Measurements from ENCODE around the gene DEPP1. TPM values are rescaled to one million over a fixed set of nuclear protein-coding genes. Genes with fewer than 3 reads are reported as not detected.

Gene DEPP1
- polyA plus RNA-seq, 4 donors = 7.2 to 30.0 (median 7.9) TPM

DNA sequence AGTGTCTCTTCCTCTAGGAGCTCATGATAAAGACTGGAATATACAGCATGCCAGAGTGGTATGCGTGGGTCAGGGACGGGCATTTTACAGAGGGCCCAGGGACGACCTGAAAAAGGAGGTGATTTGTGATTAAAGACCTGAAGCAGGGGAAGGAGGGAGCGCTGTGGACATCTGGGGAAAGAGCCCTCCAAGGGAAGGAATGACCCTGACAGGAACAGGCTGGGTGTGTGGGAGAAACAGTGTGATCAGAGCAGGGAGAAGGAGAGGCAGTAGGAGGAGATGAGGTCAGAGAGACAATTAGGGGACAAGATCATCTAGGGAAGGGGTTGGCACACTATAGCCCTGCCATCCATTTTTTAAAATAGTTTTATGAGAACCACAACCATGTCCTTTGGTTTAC lies 22.4 kb downstream of the DEPP1 start:
- DNase-seq (ENCODE audit: low read depth in 4 of 4, low spot score in 3 of 4) = no peak

DNA sequence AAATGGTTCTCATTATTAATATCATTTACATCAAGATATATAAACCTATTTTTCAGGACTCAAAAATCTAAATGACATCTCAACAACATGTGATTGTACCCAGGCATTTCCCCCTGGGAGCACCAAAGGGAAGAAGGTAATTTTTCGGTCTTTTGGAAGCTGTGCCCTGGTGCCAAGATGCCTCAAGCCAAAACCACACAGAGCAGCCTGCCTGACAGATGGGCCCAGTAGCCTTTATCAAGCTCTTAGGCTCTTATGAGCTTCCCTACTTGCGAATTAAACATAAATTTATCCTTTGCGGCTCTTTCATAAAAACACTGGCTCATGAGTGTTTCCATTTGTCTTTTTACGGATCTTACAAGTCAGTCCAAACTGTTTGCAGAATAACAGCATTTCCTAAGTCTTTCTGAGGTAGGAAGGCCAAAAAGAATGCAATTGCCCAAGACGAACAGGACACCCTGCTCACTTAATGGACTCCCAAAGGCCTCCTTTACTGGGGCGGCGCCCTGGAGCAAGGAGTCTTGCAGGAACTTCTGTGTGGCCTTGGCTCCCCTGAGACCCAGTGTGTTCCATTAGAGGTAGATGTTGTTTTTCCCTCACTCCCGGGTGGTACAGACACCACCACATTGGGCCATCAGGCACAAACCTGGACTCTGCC lies 23.1 kb downstream of the DEPP1 start:
- DNase-seq (ENCODE audit: low read depth in 4 of 4, low spot score in 3 of 4) = no peak

DNA sequence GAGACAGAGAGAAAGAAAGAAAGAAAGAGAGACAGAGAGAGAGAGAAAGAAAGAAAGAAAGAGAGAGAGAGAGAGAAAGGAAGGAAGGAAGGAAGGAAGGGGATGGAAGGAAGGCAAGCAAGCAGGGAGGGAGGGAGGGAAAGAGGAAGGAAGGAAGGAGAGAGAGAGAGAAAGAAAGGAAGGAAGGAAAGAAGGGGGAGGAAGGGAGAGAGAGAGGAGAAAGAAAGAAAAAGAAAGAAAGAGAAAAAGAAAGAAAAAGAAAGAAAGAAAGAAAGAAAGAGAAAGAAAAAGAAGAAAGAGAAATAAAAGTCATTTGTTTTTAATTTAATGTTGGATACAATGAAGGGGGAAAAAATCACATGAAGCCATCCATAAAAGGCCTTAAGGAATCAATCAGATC lies 23.6 kb downstream of the DEPP1 start:
- no peak for DNase-seq (ENCODE audit: low read depth in 4 of 4, low spot score in 3 of 4)

DNA sequence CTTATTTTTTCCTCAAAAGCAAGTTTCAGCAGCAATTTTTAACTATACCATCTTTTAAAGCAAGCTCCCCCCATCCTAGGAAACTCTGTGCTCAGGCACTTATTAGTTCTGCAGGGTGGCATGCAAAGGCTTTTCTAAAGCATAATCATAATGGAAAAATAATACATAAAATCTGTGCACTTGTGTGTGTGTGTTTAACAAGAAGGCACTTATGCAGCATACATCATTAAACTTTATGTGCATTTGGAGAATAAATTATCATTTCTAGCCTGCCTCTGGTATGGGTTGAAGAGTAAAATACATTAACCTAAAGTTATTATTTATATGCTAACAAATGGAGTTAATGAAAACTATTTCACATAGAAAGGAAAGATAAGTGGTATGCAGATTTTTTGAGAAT lies 24.6 kb downstream of the DEPP1 start:
- DNase-seq (ENCODE audit: low read depth in 4 of 4, low spot score in 3 of 4) = no peak

DNA sequence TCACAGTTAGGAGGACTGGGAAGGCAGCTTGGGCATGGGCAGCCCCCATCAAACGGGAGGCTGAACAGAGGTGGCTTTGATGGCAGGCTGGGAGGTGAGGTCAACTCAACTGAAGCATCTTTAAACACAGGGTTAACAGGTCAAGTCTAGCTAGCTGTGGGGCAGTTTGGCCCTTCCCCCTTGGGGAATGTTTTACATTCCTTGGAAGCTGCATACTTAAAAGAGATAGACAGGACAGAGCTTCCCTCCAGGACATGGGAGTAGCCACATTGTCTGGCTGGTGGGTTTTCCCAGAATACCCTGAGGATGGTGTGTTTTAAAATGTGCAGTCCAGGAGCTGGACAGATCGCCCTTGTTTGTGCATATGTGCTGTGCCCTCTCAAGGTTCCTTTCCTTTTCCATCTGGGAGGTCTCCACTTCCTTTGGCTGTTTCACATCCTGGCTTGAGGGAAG lies 25.8 kb downstream of the DEPP1 start:
- DNase-seq (ENCODE audit: low read depth in 4 of 4, low spot score in 3 of 4) = no peak

DNA sequence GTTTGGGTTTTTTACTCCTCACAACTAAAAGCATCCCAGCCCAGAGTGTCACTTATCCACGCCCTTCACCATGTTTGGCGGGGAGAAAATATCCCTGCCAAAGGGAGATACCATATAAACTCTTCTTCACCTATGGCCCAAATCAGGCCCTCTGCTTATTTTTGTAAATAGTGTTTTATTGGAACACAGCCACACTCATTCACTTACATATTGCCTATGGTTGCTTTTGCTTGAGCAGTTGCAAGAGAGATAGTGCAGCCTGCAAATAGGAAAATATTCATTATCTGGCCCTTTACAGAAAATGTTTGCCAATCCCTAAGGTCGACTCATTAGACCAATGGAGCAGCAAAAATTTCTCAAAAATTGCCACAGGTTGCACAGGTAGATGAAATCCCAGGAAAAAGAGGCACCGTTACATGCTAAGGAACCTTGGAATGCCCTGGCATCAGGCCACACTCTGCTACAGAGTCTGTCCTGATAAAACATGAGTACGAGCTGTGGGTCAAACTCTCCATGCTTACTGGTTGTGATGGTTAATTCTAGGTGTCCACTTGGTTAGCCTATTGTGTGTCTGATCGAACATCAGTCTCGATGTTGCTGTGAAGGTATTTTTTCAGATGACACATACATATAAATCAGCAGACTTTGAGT lies 26.9 kb downstream of the DEPP1 start:
- no peak for DNase-seq (ENCODE audit: low read depth in 4 of 4, low spot score in 3 of 4)

DNA sequence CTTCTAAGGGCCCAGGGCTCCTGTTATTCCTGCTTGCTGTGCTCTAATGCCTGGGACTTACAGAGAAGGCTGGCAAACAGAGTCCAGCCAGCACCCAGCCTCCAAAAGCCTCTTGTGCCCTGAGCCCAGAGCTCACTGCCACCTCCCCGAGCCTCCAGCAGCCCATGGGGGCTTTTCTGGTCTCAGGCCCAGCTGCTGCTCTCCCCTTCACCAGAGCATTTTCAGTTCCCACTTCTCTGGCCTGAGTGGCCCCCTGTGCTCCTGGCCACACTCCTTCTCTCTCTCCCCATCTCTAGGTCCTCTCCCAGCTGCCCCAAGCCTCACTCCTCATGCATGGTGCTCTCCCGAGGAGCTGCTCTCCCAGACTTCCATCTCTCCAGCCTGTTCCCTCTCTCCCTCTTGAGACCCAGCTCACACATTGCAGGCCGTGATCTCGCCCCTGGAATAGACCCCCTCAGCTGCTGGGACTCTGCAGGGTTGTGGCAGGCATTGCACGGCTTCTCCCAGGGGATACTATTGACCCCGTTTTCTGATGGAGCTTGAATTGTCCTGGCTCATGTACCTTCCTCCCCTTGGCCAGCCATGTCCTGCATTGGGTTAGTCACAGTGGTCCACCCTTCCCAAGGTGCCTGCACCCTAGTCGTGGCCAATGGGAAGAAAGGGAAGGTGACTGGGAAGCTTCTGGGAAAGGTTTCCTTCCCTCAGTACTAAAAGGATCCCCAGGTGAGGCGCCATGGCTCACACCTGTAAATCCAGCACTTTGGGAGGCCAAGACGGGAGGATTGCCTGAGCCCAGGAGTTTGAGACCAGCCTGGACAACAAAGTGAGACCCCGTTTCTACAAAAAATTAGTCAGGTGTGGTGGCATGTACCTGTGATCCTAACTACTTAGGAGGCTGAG lies 28.0 kb downstream of the DEPP1 start:
- DNase-seq (ENCODE audit: low read depth in 4 of 4, low spot score in 3 of 4) = no peak

DNA sequence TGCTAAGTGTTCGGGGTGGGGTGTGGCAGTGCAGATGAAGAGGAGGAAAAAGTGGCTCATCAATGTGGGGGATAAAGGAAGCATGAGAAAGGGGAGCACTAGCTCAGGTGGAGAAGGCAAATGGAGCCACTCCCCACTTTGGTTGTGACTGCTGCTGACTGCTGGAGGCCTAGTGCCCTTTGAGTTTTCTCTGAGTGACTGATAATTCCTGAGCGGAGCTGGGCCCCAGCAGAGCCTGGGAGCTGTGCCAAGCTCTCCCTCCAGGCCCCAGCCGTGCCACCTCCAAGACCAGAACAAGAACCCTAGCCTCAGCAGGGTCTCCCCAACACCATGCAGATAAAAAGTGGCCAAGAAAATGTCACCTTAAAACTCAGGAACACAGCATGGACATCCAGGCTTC lies 28.7 kb downstream of the DEPP1 start:
- DNase-seq (ENCODE audit: low read depth in 4 of 4, low spot score in 3 of 4) = no peak

DNA sequence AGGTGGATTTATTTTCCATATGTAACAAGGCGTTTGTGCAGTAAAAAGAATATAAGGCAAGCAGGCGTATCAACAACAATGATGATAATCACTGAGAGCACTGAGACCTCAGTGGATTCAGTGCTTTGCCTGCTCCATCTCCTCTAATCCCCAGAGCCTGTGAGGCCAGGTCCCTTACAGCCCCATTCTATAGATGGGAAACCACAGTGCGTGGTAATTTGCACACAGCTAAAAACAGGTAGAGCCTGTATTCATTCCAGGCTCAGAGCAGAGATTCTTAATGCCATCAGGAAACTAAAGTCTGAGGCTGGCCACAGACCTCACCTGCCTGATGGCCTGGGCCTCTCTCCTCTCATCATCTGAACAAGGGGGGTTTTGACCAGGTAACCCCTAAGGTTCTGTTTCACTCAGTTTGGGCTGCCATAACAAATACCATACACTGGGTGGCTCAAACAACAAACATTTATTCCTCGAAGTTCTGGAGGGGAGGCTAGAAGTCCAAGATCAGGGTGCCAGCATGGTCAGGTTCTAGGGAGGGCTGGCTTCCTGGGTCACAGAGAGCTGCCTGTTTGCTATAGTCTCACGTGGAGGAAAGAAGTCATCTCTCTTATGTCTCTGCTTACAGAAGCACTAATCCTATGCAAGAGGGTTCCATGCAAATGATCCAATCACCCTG lies 29.3 kb downstream of the DEPP1 start:
- no peak for DNase-seq (ENCODE audit: low read depth in 4 of 4, low spot score in 3 of 4)

DNA sequence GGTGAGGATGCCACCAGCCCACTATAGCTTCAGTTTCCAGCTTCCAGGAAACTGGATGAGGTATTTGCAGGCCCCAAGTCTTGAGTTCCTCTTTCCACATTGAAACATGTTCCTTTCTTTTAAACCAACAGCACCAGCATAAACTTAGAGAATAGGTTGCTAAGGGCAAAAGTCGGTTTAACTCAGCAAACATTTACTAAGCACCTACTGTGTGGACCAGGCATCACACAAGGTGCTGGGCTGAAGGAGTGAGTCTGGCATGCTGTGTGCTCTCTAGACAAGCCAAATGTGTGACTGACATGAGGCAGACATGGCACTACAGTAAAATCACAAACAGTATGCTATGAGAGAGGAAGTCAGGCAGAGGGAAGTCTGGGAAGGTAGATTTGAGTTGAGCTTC lies 30.0 kb downstream of the DEPP1 start:
- DNase-seq (ENCODE audit: low read depth in 4 of 4, low spot score in 3 of 4) = no peak

DNA sequence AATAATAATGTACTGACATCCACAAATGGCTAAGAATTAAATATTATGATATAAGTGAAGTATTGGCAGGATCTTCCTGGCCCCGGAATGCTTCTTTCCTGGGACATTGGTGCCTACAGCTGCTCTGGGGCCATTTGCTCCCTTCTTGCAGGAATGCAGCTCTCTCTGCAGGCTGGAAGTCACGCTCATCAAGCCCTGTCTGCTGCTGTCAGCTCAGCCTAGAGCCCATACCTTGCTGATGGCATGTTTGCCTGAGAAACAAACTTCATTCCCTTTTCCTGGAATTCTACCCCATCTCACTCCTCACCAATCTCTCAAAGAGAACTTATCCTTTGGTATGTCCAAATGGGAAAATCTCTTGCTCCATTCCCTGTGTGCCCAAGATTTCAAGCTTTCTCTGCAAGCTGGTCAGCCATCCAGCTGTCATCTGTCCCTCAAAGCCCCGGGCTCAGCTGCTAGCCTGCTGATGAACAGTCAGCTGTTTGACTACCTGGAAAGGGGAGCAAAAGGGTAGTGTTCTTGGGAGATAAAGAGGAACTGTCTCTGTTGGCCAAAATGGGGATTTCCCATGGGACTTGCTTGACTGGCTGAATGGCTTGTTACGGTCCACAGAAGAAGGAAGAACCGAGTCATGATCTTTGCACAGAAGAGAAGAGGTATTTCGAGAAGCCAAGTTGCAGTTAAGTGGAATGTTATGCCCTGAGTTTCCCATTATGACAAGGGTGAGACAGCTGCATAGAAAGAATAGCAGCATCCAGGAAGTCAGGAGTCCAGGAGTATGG lies 31.0 kb downstream of the DEPP1 start:
- DNase-seq (ENCODE audit: low read depth in 4 of 4, low spot score in 3 of 4) = no peak

DNA sequence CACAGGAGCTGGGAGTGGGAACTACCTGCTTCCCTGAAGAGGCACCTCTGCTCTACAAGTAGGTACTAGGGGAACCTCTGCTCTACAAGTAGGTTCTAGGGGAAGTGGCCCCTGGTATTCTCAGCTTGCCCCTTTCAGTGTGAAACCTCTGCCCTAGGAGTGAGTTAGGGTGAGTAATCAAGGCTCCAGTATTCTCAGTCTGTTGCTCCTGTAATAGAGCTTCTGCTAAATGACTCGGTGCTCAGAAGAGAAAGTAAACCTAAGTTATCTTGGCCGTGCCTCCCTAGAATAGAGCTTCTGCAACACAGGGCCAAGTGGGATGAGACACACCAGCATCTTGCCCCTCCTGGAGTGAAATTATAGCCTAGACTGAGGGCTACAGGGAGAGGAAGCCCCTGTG lies 32.4 kb downstream of the DEPP1 start:
- no peak for DNase-seq (ENCODE audit: low read depth in 4 of 4, low spot score in 3 of 4)

DNA sequence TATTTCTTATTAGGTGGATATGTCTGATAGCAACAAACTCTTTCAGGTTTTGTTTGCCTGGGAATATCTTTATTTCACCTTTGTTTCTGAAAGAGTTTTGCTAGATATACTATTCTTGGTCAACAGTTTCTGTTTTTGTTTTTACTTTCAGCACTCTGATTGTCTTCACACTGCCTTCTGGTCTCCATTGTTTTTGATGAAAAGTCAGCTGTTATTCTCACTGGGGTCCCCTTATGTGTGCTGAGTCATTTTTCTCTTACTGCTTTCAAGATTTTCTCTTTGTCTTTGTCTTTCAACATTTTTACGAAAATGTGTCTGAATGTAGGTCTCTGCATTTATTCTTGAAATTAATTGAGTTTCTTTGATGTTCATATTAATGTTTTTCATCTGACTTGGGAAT lies 34.3 kb downstream of the DEPP1 start:
- no peak for DNase-seq (ENCODE audit: low read depth in 4 of 4, low spot score in 3 of 4)

DNA sequence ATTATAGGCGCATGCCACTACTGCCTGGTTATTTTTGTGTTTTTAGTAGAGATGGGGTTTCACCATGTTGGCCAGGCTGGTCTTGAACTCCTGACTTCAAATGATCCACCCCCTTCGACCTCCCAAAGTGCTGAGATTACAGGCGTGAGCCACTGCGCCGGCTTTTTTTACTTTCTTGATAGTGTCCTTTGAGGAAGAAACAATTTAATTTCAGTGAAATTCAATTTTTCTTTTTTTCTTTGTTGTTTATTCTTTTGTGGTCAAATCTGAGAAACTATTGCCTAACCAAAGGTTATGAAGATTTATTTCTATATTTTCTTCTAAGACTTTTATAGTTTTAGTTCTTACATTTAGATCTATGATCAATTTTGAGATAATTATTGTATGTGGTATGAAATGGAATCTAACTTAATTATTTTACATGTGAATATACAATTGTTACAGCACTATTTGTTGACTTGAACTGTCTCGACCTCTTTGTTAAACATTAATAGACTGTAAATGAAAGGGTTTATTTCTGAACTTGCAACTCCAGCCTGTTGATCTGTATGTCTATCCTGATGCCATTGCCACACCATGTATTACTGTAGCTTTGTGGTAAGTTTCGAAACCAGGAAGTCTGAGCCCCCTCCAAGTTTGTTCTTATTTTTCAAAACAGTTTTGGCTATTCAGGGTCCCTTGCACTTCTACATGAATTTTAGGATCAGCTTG lies 38.8 kb downstream of the DEPP1 start:
- no peak for DNase-seq (ENCODE audit: low read depth in 4 of 4, low spot score in 3 of 4)

DNA sequence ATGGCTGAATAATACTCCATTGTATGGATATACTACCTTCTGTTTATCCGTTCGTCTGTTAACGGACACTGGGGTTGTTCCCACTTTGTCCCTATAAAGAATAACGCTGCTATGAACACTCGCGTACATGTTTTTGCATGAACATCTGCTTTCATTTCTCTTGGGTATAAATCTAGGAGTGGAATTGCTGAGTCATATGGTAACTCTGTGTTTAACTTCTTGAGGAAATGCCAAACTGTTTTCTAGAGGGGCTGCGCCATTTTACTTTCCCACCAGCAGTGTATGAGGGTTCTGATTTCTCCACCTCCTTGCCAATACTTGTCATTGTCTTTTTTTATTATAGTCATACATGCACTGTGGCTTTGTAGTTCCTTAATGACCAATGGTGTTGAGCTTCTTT lies 39.7 kb downstream of the DEPP1 start:
- no peak for DNase-seq (ENCODE audit: low read depth in 4 of 4, low spot score in 3 of 4)

DNA sequence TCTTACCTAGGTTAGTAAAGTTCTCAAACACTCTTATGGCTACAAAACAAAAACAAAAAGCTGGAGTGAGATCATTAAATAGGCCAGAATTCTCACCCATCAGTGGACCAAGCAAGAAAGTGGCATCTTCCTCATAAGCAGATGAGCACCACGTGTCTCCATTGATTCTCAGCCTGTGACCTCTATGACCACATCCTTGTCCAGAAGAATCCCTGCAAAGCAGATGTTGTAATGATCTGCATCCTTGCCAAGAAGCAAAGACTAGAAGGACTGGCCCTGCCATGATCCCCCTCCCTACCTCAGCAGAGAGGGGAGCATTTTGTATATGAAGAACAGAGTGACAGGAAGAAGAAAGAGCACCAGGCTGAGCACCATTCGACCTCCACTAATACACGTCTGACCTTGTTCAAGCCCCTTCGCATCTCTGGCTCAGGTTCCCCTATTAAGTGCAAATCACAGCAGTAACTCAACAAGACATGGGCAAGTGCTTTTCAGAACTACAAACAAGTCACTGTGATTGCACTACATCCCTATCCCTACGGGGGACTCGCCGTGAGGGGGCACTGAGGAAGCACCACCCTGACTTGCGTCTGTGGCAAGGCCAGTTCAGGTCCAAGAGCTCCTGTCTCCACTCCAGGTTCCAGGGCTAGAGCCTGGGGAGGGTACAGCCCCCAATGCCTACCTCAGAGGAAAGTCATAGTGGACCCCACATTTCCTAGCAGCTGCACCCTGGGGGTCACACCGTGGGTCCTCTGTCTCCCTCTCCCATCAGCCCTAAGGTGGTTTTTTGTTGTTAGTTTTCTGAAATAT lies 41.2 kb downstream of the DEPP1 start:
- DNase-seq (ENCODE audit: low read depth in 4 of 4, low spot score in 3 of 4) = no peak

DNA sequence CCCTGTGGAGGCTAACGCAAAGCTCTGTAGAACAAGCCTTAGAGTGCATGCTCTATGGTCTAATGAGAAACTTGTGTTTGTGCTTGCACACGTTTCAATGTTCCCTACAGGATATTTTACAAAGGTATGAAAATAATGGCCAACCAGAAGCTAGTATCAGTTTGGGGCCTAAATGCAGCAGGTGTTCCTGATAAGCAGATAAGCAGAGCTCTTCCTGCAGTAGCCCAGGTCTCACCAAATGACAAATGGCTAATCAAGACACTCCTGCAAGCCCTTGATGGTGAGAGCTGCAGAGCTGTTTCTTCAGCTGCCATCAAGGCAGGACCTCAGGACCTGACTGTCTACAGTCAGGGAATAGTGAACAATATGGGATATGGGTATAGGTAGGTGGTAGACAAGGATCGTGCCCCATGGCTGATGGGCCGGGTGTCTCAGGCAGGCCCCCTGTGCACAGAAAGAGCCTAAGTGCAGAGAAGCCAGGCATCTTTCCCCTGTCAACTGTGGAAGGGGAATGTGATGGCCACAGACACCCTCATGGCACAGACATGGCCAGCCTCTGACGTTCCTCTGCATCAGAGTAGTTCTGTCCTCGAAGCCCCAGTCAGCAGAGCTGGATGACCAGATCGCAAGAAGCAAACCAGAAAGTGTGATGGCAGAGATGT lies 42.2 kb downstream of the DEPP1 start:
- no peak for DNase-seq (ENCODE audit: low read depth in 4 of 4, low spot score in 3 of 4)

DNA sequence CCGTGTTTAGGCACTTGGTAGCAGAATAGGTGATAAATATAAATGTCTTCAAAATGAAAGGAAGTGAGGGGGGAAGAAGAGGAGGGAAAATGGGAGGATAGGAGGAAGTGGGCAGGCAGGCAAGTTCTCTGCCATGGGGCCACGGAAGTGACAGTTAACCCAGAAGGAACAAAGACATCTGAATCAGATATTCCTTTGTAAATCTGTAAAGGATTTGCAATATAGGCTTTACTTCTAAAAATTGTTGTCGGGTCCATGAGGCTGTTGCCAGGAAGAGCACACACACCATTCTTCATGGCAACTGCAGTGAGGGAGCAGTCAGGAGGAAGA lies 42.7 kb downstream of the DEPP1 start:
- DNase-seq (ENCODE audit: low read depth in 4 of 4, low spot score in 3 of 4) = no peak

Data from left renal pelvis (tissue), 4 donors.